ENCODE data around the gene MAFB. TPM values are rescaled to one million over a fixed set of nuclear protein-coding genes. Genes with fewer than 3 reads are reported as not detected.

The MAFB gene
- total RNA-seq, 4 donors from 2014 or later: 4.6 to 21.5 (median 16.9) TPM

DNA sequence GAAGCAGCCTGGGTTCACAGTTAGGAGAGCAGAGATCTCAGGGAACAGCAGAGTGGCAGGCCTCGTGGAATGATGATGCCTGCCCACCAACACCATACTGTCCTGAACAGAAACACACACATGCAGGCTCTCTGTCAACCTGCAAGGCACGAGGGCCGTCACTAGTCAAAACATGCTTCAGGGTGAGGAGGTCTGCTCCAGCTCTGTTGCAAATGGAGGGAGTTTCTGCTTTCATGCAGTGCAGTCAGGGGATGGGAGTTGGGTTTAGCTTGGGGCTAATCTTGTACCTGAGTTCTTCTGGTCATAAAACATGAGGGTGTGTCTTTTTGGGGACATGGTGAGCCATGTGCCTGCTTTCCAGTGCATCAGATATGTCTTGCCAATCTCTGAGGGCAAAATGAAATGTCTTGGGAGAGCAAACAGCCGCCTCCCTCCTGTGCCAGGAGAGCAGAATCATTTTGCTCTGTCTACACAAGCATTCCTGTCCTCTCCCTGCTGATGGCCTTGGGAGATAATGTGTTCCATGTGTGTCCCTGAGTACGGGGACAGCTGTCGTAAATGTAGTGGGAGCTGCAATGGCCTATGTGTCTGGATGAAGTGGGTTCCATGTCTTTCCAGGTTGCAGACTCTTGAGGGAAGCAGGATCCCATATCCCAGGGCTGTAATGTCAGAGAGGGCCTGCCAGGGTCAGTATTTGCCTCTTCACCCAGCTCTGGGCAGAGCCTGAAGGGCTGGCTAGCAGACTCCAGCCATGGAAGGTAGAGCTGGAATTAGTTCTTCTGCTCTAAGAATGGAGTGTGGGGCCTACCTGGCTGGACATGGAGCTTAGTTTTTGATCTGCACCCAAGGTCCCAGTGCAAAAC is 40.6 kb downstream of the MAFB start:
- Histone ChIP-seq H3K4me1 (no peaks in the 10 kb centered on the region), H3K4me3 (no peak overlapping the region), H3K9me3 (no peaks in the 10 kb centered on the region), H3K36me3 (no peaks in the 10 kb centered on the region), H3K27me3 (no peaks in the 10 kb centered on the region), H3K27ac (no peak overlapping the region)
- no peak for DNase-seq
- TF ChIP-seq, protein P1, sequence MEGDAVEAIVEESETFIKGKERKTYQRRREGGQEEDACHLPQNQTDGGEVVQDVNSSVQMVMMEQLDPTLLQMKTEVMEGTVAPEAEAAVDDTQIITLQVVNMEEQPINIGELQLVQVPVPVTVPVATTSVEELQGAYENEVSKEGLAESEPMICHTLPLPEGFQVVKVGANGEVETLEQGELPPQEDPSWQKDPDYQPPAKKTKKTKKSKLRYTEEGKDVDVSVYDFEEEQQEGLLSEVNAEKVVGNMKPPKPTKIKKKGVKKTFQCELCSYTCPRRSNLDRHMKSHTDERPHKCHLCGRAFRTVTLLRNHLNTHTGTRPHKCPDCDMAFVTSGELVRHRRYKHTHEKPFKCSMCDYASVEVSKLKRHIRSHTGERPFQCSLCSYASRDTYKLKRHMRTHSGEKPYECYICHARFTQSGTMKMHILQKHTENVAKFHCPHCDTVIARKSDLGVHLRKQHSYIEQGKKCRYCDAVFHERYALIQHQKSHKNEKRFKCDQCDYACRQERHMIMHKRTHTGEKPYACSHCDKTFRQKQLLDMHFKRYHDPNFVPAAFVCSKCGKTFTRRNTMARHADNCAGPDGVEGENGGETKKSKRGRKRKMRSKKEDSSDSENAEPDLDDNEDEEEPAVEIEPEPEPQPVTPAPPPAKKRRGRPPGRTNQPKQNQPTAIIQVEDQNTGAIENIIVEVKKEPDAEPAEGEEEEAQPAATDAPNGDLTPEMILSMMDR (IDR thresholded peaks at IDR 0.05): no peak
- no peak for TF ChIP-seq POLR2A (IDR thresholded peaks at IDR 0.05)

DNA sequence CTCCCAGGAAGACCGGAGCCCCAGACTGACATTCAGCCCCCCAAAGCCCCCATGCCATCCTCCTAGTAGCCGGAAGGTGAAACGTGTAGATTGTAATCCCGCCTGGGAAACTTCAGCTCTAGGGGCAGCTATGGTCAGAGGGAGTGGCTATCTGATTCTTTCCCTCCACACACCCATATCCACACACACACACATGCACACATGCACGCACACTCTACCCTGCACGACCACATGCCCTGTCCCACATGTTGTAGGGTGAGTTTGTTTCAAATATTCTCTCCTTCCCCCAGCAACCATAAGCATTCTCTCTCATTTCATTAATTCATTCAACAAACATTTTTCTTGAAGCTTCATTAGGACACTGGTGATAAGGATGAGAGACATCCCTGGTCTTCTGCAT is 42.2 kb downstream of the MAFB start:
- Histone ChIP-seq H3K27ac (no peak overlapping the region), H3K4me3 (no peak overlapping the region), H3K27me3 (no peaks in the 10 kb centered on the region), H3K4me1 (no peaks in the 10 kb centered on the region), H3K9me3 (no peaks in the 10 kb centered on the region), H3K36me3 (no peaks in the 10 kb centered on the region)
- TF ChIP-seq, protein P1 (IDR thresholded peaks at IDR 0.05): no peak
- no peak for TF ChIP-seq POLR2A (IDR thresholded peaks at IDR 0.05)
- DNase-seq: no peak

DNA sequence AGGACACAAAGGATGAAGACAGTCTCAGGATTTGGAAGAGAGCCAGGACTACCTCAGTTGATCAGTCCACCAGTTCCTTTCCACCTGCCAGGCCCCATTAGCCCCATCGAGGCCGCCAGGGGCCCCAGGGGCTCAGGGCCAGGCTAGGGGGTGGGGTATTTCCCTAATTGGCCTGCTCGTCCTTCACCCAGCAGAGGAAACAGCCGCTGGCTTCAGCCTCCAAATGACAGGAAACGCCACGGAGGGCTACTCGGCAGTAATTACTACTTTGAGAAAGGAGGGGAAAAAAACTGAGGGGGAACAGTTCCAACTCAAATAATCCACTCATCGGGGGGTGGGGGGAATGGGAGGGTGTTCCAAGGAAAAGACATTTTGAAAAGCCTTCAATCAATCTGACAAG is 42.7 kb downstream of the MAFB start:
- no peak for DNase-seq

DNA sequence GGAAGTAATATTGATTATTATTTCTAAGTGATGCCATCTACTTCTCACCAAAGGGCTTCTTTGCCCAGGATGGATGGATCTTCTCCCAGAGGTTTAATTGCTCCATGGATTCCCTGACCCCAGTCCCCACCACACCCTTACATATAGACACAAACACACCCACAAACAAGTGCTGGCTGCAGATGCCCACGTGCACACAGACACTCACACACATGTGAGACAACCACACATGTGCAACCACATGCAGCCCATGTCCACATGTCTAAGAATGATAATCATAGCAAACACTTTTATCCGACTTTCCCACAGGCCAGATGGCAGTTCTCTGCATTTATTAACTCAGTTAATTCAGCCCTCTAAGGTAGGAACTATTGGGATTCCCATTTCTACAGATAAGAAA is 44.2 kb downstream of the MAFB start:
- H3K4me1 ChIP-seq: no peaks in the 10 kb centered on the region
- TF ChIP-seq POLR2A (IDR thresholded peaks at IDR 0.05): no peak
- no peaks in the 10 kb centered on the region for H3K27me3 ChIP-seq
- no peak overlapping the region for H3K4me3 ChIP-seq
- H3K36me3 ChIP-seq: no peaks in the 10 kb centered on the region
- DNase-seq: no peak
- H3K27ac ChIP-seq: no peak overlapping the region
- no peaks in the 10 kb centered on the region for H3K9me3 ChIP-seq

More for the DNA sequence above, 42.7 kb downstream of the MAFB start:
- no peak for TF ChIP-seq POLR2A (IDR thresholded peaks at IDR 0.05)
- TF ChIP-seq, protein P1 (IDR thresholded peaks at IDR 0.05): no peak
- H3K9me3 ChIP-seq: no peaks in the 10 kb centered on the region
- H3K4me1 ChIP-seq: no peaks in the 10 kb centered on the region
- H3K36me3 ChIP-seq: no peaks in the 10 kb centered on the region
- H3K27ac ChIP-seq: no peak overlapping the region
- H3K27me3 ChIP-seq: no peaks in the 10 kb centered on the region
- no peak overlapping the region for H3K4me3 ChIP-seq

DNA sequence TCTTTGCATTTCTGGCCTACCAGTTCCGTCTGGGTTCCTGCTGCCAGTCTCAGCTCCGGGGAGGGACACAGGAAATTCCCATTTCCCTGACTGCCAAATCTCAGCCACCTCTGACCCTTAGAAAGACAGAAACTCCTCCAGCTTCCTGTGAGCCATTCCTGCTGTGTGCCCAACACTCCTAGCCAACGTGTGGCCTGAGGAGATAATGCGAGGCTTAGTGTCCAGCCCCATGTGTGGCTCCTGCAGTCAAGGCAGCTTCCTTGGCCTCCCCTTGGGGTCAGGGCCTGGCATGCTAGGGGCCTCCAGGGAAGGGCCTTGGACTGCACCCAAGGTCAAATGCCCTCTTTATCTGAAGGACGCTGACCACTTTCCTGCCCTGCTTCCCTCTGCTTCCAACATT is 45.1 kb downstream of the MAFB start:
- no peaks in the 10 kb centered on the region for H3K36me3 ChIP-seq
- H3K4me3 ChIP-seq: no peak overlapping the region
- no peak for DNase-seq
- TF ChIP-seq POLR2A (IDR thresholded peaks at IDR 0.05): no peak
- TF ChIP-seq, protein P1 (IDR thresholded peaks at IDR 0.05): no peak
- H3K27me3 ChIP-seq: no peaks in the 10 kb centered on the region
- no peaks in the 10 kb centered on the region for H3K4me1 ChIP-seq
- H3K9me3 ChIP-seq: no peaks in the 10 kb centered on the region
- H3K27ac ChIP-seq: no peak overlapping the region

DNA sequence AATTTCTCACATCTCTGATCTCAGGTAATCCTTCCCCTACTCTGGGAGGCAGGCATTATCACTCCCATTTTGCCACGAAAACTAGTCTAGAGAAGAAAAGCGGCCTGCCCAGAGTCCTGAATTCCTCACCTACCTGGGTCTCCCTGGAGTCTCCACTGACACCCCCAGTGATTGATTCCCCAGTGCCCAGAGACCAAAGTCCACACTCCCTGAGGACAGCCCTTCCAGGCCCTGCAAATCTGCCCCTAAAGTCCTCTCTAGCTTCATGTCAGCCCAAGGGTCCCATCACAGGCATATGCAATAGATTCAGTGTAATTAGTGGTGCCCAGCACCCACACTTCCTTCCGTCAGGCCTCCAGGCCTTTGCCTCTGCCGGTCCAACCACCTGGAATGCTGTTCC is 47.2 kb downstream of the MAFB start:
- no peaks in the 10 kb centered on the region for H3K4me1 ChIP-seq
- H3K9me3 ChIP-seq: no peaks in the 10 kb centered on the region
- no peaks in the 10 kb centered on the region for H3K36me3 ChIP-seq
- no peak for TF ChIP-seq POLR2A (IDR thresholded peaks at IDR 0.05)
- TF ChIP-seq, protein P1 (IDR thresholded peaks at IDR 0.05): no peak
- DNase-seq: peak in 1 of 3 donors; percentile 22
- H3K27ac ChIP-seq: no peak overlapping the region
- H3K27me3 ChIP-seq: no peaks in the 10 kb centered on the region
- no peak overlapping the region for H3K4me3 ChIP-seq

Data from Peyer's patch (tissue), 4 donors.